SK-N-SH (cell line): ENCODE results near the gene DPEP2. TPM values are rescaled to one million over a fixed set of nuclear protein-coding genes. Genes with fewer than 3 reads are reported as not detected.

Source experiments
- CTCF ChIA-PET: fragments of 300-600, 350-600 bp; formaldehyde crosslinking; extraction: SDS; loops from one replicate; lab custom pipeline; 2021; lab: Yijun Ruan, JAX
- POLR2A ChIA-PET: fragments of 350-600 bp; sonication (Branson Sonifier 250); formaldehyde crosslinking; extraction: SDS; loops from one replicate; lab custom pipeline; 2020; ENCODE audit warnings: antibody characterized with exemption, inconsistent platforms; lab: Yijun Ruan, JAX
- DNase-seq: peaks from one replicate; pipeline ENCODE4 v3.0.0; 2012
- H2AFZ ChIP-seq: fragments of 200-600 bp; sonication (generic); 2 replicates; pipeline ENCODE4 v1.8.1; 2016; ENCODE audit warnings: antibody characterized with exemption, mild to moderate bottlenecking, low read depth
- H3F3A ChIP-seq: fragments of 200-600 bp; sonication (generic); replicated peaks from 2 replicates; pipeline ENCODE3; 2016; ENCODE audit warnings: antibody characterized with exemption, mild to moderate bottlenecking; ENCODE audit not compliant: insufficient read depth
- H3K27ac ChIP-seq, 2 experiments: fragments of 200-500 bp in 1 of 2; fragments of 200-600 bp in 1 of 2; sonication (Bioruptor generic) in 1 of 2; sonication (generic), shearing (Covaris generic) in 1 of 2; 2 replicates each; pipeline versions ENCODE4 v1.5.1 to v1.6.1; 2014 to 2016; ENCODE audit warnings: low read depth in 2 of 2, inconsistent platforms in 1 of 2, low read length in 1 of 2, mild to moderate bottlenecking in 1 of 2, mixed read lengths in 1 of 2
- H3K27me3 ChIP-seq: fragments of 200-600 bp; sonication (generic), shearing (Covaris generic); 2 replicates; pipeline ENCODE4 v1.6.1; 2016; ENCODE audit warnings: mixed run types; ENCODE audit not compliant: insufficient read depth
- H3K36me3 ChIP-seq, 2 experiments: fragments of 200-500 bp in 1 of 2; fragments of 200-600 bp in 1 of 2; sonication (Bioruptor generic) in 1 of 2; sonication (generic) in 1 of 2; replicated peaks in 1 of 2; 2 replicates each; pipeline versions ENCODE3 to v1.5.1; 2014 to 2016; ENCODE audit warnings: low read length in 1 of 2, mild to moderate bottlenecking in 1 of 2; ENCODE audit not compliant: insufficient read depth in 2 of 2, control insufficient read depth in 1 of 2
- H3K4me1 ChIP-seq, 2 experiments: fragments of 200-500 bp in 1 of 2; fragments of 200-600 bp in 1 of 2; sonication (Bioruptor generic) in 1 of 2; sonication (generic), shearing (Covaris generic) in 1 of 2; 2 replicates each; pipeline versions ENCODE4 v1.5.1 to v1.6.1; 2014 to 2016; ENCODE audit warnings: low read depth in 1 of 2, low read length in 1 of 2, mixed run types in 1 of 2; ENCODE audit not compliant: insufficient read depth in 2 of 2, control insufficient read depth in 1 of 2
- H3K4me2 ChIP-seq: fragments of 200-600 bp; sonication (generic), shearing (Covaris generic); 2 replicates; pipeline ENCODE4 v1.6.1; 2017; ENCODE audit warnings: mixed run types
- H3K4me3 ChIP-seq, 2 experiments: fragments of 200-500 bp in 1 of 2; fragments of 200-600 bp in 1 of 2; sonication (Bioruptor generic) in 1 of 2; sonication (generic), shearing (Covaris generic) in 1 of 2; 2 replicates each; pipeline versions ENCODE4 v1.5.1 to v1.8.1; 2014 to 2016; ENCODE audit warnings: low read depth in 2 of 2, inconsistent platforms in 1 of 2, low read length in 1 of 2, mild to moderate bottlenecking in 1 of 2, mixed read lengths in 1 of 2, moderate library complexity in 1 of 2
- H3K79me2 ChIP-seq: fragments of 200-600 bp; sonication (generic); 2 replicates; pipeline ENCODE4 v1.8.1; 2017; ENCODE audit warnings: mild to moderate bottlenecking; ENCODE audit not compliant: insufficient read depth
- H3K9ac ChIP-seq: fragments of 200-600 bp; sonication (generic); 2 replicates; pipeline ENCODE4 v1.6.1; 2017; ENCODE audit warnings: mixed run types
- H3K9me2 ChIP-seq: fragments of 200-600 bp; sonication (generic); 2 replicates; pipeline ENCODE4 v1.6.1; 2017; ENCODE audit warnings: mixed run types
- H3K9me3 ChIP-seq: fragments of 200-600 bp; sonication (generic); 2 replicates; pipeline ENCODE4 v1.6.1; 2017; ENCODE audit warnings: mixed run types, mild to moderate bottlenecking, moderate library complexity
- H4K20me1 ChIP-seq: fragments of 200-600 bp; sonication (generic); 2 replicates; pipeline ENCODE4 v1.6.1; 2017; ENCODE audit warnings: mild to moderate bottlenecking, mixed run types; ENCODE audit not compliant: insufficient read depth
- CHD2 ChIP-seq: fragments of 150-350 bp; IDR thresholded peaks from 2 replicates; pipeline ENCODE4 v1.6.1; 2018; ENCODE audit warnings: low read length; ENCODE audit not compliant: partially characterized antibody
- CTCF ChIP-seq: fragments of 200-600 bp; sonication (generic); IDR thresholded peaks from 2 replicates; pipeline ENCODE4 v1.6.1; 2017; ENCODE audit warnings: antibody characterized with exemption, mild to moderate bottlenecking, moderate library complexity
- FOSL2 ChIP-seq: IDR thresholded peaks from 2 replicates; pipeline ENCODE4 v1.4.0; 2012; ENCODE audit warnings: low read depth, mild to moderate bottlenecking, moderate library complexity, borderline replicate concordance
- GATA2 ChIP-seq: sonication (generic); formaldehyde crosslinking; IDR thresholded peaks from 2 replicates; pipeline ENCODE4 v1.5.0; 2020; ENCODE audit warnings: mild to moderate bottlenecking, missing genetic modification reagents
- JUND ChIP-seq: IDR thresholded peaks from 2 replicates; pipeline ENCODE4 v1.4.0; 2012
- MXI1 ChIP-seq: IDR thresholded peaks from 2 replicates; pipeline ENCODE4 v1.6.1; 2012; ENCODE audit warnings: mild to moderate bottlenecking, low read depth, low read length, improper control_type of control experiment
- RAD21 ChIP-seq: IDR thresholded peaks from 2 replicates; pipeline ENCODE4 v1.6.1; 2012; ENCODE audit warnings: mild to moderate bottlenecking, low read length
- SIN3A ChIP-seq: IDR thresholded peaks from 2 replicates; pipeline ENCODE4 v1.6.1; 2012; ENCODE audit warnings: low read depth, mild to moderate bottlenecking, low read length, moderate library complexity, borderline replicate concordance
- SMC3 ChIP-seq: IDR thresholded peaks from 2 replicates; pipeline ENCODE4 v1.6.1; 2012; ENCODE audit warnings: low read depth, low read length, improper control_type of control experiment
- TAF1 ChIP-seq: IDR thresholded peaks from 2 replicates; pipeline ENCODE4 v1.6.1; 2012; ENCODE audit warnings: low read depth, mild to moderate bottlenecking, low read length, moderate library complexity, borderline replicate concordance
- TCF12 ChIP-seq: IDR thresholded peaks from 2 replicates; pipeline ENCODE4 v1.4.0; 2012
- TEAD4 ChIP-seq: IDR thresholded peaks from 2 replicates; pipeline ENCODE4 v1.4.0; 2012; ENCODE audit warnings: mild to moderate bottlenecking, borderline replicate concordance; ENCODE audit not compliant: insufficient read depth
- YY1 ChIP-seq: IDR thresholded peaks from 2 replicates; pipeline ENCODE4 v1.4.0; 2012; ENCODE audit warnings: low read depth, mild to moderate bottlenecking
- ZBTB33 ChIP-seq: IDR thresholded peaks from 2 replicates; pipeline ENCODE4 v1.4.0; 2012; ENCODE audit warnings: low read depth, borderline replicate concordance
- WGBS: methylation state at CpG from one replicate; pipeline ENCODE4 v1.1.6; 2017; ENCODE audit warnings: low lambda C conversion rate; 5-methylcytosine and 5-hydroxymethylcytosine counted together
- polyA plus RNA-seq, 3 experiments: library from polyadenylated mRNA; depleted of rRNA; stranded (reverse); fragments of >200 nt; gene quantifications; 2 replicates each; pipeline ENCODE4 v1.2.3, GENCODE V29; 2012

The DPEP2 gene
- polyA plus RNA-seq, 1 of the 3 experiments (the other 2 are of a cell fraction): not detected

GRCh38 chr16:67942200-67942509, 57.1 kb downstream of the DPEP2 start:
- CTCF ChIA-PET: interaction anchor here (0.5 to 28.1 kb wide), 21 partner anchors 8 to 1868 kb away, joined by 3 to 564 read pairs (median 5); partner anchors contain the start of genes CARMIL2, CTRL, EDC4 and NFATC3
- DNase-seq: peak; percentile 85

GRCh38 chr16:67941469-67942199, 57.6 kb downstream of the DPEP2 start:
- H4K20me1 ChIP-seq: peaks cover 13% of the 10 kb centered on the region; the same call in 1 of the 2 replicates
- H3K36me3 ChIP-seq: peaks cover 12 to 44% of the 10 kb centered on the region in 2 experiments
- no peaks in the 10 kb centered on the region for H3K9me3 ChIP-seq
- H3K4me3 ChIP-seq: peak overlapping the region in 1 of 2 experiments; percentile 16; a peak in 1 of 4 replicates
- TF ChIP-seq GATA2 (CRISPR knock-in tag) (no peak), ZBTB33 (no peak), TCF12 (no peak), FOSL2 (no peak), JUND (no peak), RAD21 (no peak)
- peaks cover 5 to 28% of the 10 kb centered on the region in 2 experiments; a peak in 2 of 4 replicates for H3K4me1 ChIP-seq
- no peak for DNase-seq
- no peak overlapping the region for H3K4me2 ChIP-seq
- no peaks in the 10 kb centered on the region for H3K9me2 ChIP-seq
- H2AFZ ChIP-seq: no peak overlapping the region
- peaks cover 26% of the 10 kb centered on the region for H3K79me2 ChIP-seq
- WGBS: 94% methylated on average over 8 of the region's 9 CpGs
- H3K27ac ChIP-seq: no peak overlapping the region
- no peaks in the 10 kb centered on the region for H3K27me3 ChIP-seq
- CTCF ChIA-PET: interaction anchor here (0.6 to 28.1 kb wide), 22 partner anchors 9 to 296 kb away, joined by 3 to 564 read pairs (median 5); partner anchors contain the start of genes CARMIL2, CTRL, EDC4 and NFATC3
- peaks cover 27% of the 10 kb centered on the region for H3F3A ChIP-seq
- H3K9ac ChIP-seq: no peak overlapping the region
- POLR2A ChIA-PET: interaction anchor here (1.0 to 1.6 kb wide), 3 partner anchors 8 to 53 kb away, joined by 3 to 4 read pairs (median 4); no protein-coding TSS in a partner anchor

More at GRCh38 chr16:67942200-67942509, 57.1 kb downstream of the DPEP2 start:
- Histone ChIP-seq H3K79me2 (peaks cover 21% of the 10 kb centered on the region), H3K9me3 (no peaks in the 10 kb centered on the region), H3K4me3 (peak overlapping the region in 1 of 2 experiments; percentile 16; a peak in 1 of 4 replicates), H3K9ac (no peak overlapping the region), H3F3A (peaks cover 27% of the 10 kb centered on the region), H4K20me1 (peaks cover 13% of the 10 kb centered on the region; the same call in 1 of the 2 replicates), H3K27ac (no peak overlapping the region; a peak in 1 of 4 replicates), H3K36me3 (peaks cover 12 to 49% of the 10 kb centered on the region in 2 experiments), H3K27me3 (no peaks in the 10 kb centered on the region), H3K4me1 (peaks cover 4 to 25% of the 10 kb centered on the region in 2 experiments; a peak in 2 of 4 replicates), H2AFZ (no peak overlapping the region), H3K9me2 (no peaks in the 10 kb centered on the region), H3K4me2 (no peak overlapping the region)
- no peak for TF ChIP-seq CHD2
- peak; percentile 17; the same call in 1 of the 2 replicates for TF ChIP-seq SMC3
- peak; percentile 70; the same call in 1 of the 2 replicates for TF ChIP-seq MXI1
- TF ChIP-seq SIN3A: no peak
- peak; percentile 63 for TF ChIP-seq RAD21
- no peak for TF ChIP-seq YY1
- peak; percentile 73 for TF ChIP-seq CTCF
- TF ChIP-seq TEAD4: no peak
- TF ChIP-seq TAF1: no peak
- 94% methylated on average over 3 of the region's 6 CpGs for WGBS
- POLR2A ChIA-PET: interaction anchor here (1.0 to 1.6 kb wide), 2 partner anchors 8 to 53 kb away, joined by 3 to 4 read pairs; no protein-coding TSS in a partner anchor
